HG03558 (cell line): ENCODE data around the gene ACADS.
"Not testable (repeated sequence)": the region's sequence is repeated elsewhere in the genome, so short reads cannot be mapped to it uniquely, and the experiment has no call there.

Experiments
- ATAC-seq: cut with Tn5 transposase; IDR thresholded peaks from one replicate; pipeline ENCODE4 v1.9.1; 2021; ENCODE audit warnings: moderate number of reproducible peaks; ENCODE audit not compliant: unreplicated experiment; ENCODE audit errors: extremely low read depth

Gene ACADS

GRCh38 chr12:120722784-120723183 is 2.8 kb upstream of the ACADS start:
- ATAC-seq: no peak

- ATAC-seq: no peak
Observed at GRCh38 chr12:120724720-120725119, 906 bp upstream of the ACADS start.

- no peak for ATAC-seq
Observed at GRCh38 chr12:120725151-120725658, 421 bp upstream of the ACADS start.

GRCh38 chr12:120726510-120726793 is 826 bp downstream of the ACADS start:
- no peak for ATAC-seq

- ATAC-seq: no peak
Observed at GRCh38 chr12:120726961-120727360, 1.3 kb downstream of the ACADS start.

- not testable (repeated sequence) for ATAC-seq
Observed at GRCh38 chr12:120732198-120732597, 6.6 kb downstream of the ACADS start.

- no peak for ATAC-seq
Observed at GRCh38 chr12:120733574-120733973, 7.9 kb downstream of the ACADS start.

- ATAC-seq: no peak
Observed at GRCh38 chr12:120734210-120734609, 8.6 kb downstream of the ACADS start.

GRCh38 chr12:120735181-120735580 is 9.6 kb downstream of the ACADS start:
- no peak for ATAC-seq

- ATAC-seq: no peak
Observed at GRCh38 chr12:120736404-120737331, 11.0 kb downstream of the ACADS start.

GRCh38 chr12:120737557-120738251 is 12.1 kb downstream of the ACADS start:
- no peak for ATAC-seq

- ATAC-seq: no peak
Observed at GRCh38 chr12:120738252-120739030, 12.8 kb downstream of the ACADS start.

GRCh38 chr12:120739031-120739762 is 13.6 kb downstream of the ACADS start:
- ATAC-seq: no peak

GRCh38 chr12:120739821-120740613 is 14.4 kb downstream of the ACADS start:
- no peak for ATAC-seq

GRCh38 chr12:120740871-120741270 is 15.2 kb downstream of the ACADS start:
- ATAC-seq: no peak

- no peak for ATAC-seq
Observed at GRCh38 chr12:120741476-120742421, 16.1 kb downstream of the ACADS start.

- ATAC-seq: no peak
Observed at GRCh38 chr12:120744922-120745493, 19.4 kb downstream of the ACADS start.

- ATAC-seq: no peak
Observed at GRCh38 chr12:120748242-120748641, 22.6 kb downstream of the ACADS start.
